Dermis blood vessel endothelial cell (primary cell): ENCODE data around the gene ADGRF5. TPM values are rescaled to one million over a fixed set of nuclear protein-coding genes. Genes with fewer than 3 reads are reported as not detected.
A peak's percentile ranks its signal among the peaks of the same experiment; 100 is the strongest.
"Not testable (repeated sequence)": the region's sequence is repeated elsewhere in the genome, so short reads cannot be mapped to it uniquely, and the experiment has no call there.

Experiments
- DNase-seq: peaks from one replicate; pipeline ENCODE4 v3.0.0; 2010
- total RNA-seq: library from RNA; depleted of rRNA; stranded (reverse); fragments of >200 nt; gene quantifications from 2 replicates; pipeline ENCODE4 v1.2.3, GENCODE V29; 2014

ADGRF5 gene
- total RNA-seq, 1 donor from 2014 or later: 211 TPM

DNA sequence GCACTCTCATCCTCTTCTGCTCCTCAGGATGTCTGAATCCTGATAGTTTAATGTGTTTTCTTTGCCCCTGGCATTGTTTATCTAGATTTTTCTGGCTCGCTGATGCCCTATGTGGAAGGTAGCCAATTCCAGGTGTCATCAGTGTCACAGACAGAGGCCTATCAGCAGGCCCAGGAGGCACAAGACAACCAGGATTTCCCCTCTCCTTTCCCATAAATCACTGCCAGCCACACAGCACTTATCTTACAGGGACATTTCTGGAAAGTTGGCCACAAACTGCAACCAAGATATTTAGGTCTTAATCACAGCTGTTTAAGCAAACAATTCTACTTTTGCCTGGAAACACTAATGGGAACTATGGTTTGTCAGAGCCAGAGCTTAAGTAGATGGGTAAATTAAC lies 28.1 kb downstream of the ADGRF5 start:
- peak; percentile 50 for DNase-seq

DNA sequence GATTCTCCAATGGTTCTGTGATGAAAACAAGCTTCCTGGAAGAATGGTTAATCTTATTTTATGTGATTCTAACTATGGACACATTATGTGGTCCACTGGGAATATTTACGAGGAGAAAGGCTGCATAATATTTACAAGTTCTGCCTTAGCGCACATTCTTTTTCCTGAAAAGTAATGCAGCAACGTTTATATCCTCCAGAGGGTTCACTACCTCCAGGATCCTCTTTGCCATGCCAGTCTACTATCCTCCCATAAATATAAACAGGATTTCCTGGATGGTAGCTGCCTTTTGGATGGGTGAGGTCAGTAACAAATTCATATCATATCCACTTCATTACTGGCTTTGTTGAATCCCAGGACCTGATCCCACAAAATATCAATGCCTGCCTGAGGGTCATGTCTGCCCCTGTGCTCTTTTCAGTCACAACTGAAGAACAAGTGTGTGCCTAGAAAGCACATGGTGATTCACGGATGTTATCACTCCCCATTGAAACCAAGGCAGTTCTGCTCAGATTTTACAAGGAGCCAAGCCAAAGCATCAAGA lies 30.4 kb downstream of the ADGRF5 start:
- DNase-seq: peak; percentile 52

DNA sequence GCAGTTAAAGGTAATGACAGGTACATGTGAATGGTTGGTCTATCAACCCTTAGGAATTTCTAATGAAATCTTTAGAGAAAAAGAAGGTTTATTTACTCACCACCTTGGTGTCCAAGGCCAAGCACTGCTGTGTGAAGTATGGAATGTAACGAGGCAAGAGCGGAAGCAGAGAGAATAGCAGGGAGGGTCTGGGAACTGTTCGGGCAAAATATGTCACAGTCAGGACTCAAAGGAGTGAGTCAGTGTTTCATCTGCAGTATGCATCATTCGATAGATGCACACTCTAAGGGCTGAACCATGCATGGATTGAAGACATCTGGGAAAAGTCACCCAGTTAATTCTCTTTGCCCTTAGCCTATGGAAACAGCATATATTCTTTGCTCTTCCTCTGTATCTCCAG lies 33.2 kb downstream of the ADGRF5 start:
- peak; percentile 49 for DNase-seq

DNA sequence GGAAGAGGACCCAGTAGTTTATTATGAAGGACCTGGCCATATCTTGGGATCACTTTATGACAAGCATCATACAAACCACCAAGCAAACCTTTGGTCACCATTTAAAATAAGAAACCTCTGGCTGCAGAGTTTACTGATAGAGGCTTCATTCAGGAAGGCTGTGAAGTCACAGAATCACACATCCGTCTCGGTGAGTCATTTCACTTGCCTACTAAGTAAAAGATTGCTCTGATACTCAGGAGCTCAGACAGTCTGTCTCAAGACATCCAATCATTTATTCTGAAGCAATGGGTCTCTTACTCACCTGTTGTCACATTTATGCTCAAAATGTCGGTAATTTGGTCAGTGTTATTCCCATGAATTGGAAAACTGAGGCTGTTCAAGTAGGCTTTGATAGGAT lies 33.7 kb downstream of the ADGRF5 start:
- DNase-seq: peak; percentile 83

DNA sequence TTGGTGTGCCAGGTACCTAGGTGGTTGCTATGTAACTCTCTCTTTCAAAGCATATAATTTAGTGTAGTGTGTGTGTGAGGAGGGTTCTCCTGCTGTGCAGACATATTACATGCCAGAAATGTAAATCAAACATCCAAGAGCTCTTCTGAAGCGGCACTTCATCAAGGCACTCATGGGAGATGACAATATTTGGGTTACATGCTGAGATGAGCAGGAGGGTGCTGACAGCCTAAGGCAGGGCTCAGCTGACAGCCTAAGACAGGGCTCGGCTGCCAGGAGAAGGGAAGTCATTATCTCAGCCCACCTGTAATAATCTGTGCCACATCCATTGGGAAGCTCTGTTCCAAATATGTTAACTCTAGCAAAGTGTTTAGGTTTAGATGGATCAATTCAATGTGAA lies 39.1 kb downstream of the ADGRF5 start:
- DNase-seq: no peak

GRCh38 chr6:46879003-46879402 lies 42.7 kb downstream of the ADGRF5 start:
- DNase-seq: no peak

DNA sequence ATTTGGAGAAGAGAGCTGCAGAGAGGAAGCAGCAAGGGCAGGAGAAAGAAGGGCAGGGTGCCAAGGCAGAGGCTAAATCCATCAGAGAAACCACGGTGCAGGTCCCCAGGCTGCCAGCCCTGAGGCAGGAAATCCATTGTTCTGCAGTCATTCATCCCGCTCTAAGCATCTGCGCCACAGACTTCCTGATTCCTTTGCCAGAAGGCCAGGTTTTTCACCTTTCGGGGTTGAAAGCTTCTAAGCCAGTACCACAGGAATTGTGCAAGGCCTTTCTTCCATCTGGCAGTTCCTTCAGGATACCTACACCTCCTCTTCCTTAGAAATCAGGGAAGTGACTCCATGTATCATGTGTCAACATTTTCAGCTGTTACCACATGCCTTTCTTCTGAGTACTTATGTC lies 45.6 kb downstream of the ADGRF5 start:
- peak; percentile 98 for DNase-seq

DNA sequence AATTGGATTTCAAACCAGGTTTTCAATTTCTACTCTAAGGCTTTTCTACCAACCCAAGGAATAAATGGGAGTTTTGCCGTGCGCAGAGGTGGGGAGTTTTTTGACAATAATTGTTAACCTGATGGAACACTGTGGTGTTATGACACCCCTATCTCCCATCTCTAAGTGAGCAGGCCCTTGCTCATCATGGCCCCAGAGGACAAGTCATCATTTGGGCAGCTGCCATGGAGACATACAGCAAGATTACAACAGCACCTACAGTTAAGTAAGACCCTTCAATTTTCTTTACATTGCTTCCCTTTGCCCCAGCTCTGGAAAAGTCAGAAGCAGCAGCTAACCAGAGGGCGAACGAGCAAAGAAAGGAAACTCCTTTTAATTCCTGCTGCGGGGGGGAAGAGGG lies 54.3 kb downstream of the ADGRF5 start:
- DNase-seq: no peak

GRCh38 chr6:46865221-46865620 lies 56.5 kb downstream of the ADGRF5 start:
- no peak for DNase-seq

GRCh38 chr6:46863791-46864190 lies 57.9 kb downstream of the ADGRF5 start:
- peak; percentile 11 for DNase-seq

GRCh38 chr6:46862381-46862780 lies 59.4 kb downstream of the ADGRF5 start:
- DNase-seq: no peak

- peak; percentile 56 for DNase-seq
Measured at GRCh38 chr6:46855966-46856365, 65.8 kb downstream of the ADGRF5 start.

GRCh38 chr6:46851576-46851975 lies 70.2 kb downstream of the ADGRF5 start:
- DNase-seq: not testable (repeated sequence)

- DNase-seq: peak; percentile 80
Measured at GRCh38 chr6:46850792-46851191, 70.9 kb downstream of the ADGRF5 start.

DNA sequence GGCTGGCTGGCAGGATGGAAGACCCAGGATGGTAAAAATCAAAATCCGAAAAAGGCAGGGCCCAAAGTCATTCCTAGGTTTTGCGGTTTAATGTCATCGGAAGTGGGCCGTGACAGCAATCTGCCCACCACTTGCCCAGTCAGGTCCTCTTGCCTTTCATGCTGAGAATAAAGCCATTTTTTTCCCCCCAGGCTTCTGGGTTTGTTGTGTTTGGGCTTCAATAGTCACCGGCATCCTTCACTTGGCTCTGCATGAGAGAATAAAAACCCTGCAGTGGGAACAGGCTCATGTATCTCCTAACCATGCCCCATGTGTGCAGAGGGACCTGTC lies 72.4 kb downstream of the ADGRF5 start:
- no peak for DNase-seq

- peak; percentile 94 for DNase-seq
Measured at GRCh38 chr6:46848684-46849360, 72.9 kb downstream of the ADGRF5 start.

GRCh38 chr6:46845126-46845525 lies 76.6 kb downstream of the ADGRF5 start:
- no peak for DNase-seq

DNA sequence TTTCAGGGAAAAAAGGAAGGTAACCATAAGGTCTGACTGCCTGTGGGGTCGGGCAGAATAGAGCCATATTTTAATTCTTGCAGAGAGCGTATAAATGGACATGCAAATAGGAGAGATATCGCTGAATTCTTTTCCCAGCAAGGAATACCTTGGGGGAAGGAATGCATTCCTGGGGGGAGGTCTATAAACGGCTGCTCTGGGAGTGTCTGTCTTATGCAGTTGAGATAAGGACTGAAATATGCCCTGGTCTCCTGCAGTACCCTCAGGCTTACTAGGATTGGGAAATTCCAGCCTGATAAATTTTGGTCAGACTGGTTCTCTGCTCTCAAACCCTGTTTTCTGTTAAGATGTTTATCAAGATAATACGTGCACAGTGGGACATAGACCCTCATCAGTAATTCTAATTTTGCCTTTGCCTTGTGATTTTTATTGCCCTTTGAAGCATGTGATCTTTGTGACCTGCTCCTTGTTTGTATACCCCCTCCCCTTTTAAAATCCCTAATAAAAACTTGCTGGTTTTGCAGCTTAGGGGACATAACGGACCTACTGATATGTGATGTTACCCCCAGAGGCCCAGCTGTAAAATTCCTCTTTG lies 79.4 kb downstream of the ADGRF5 start:
- DNase-seq: not testable (repeated sequence)

- no peak for DNase-seq
Measured at GRCh38 chr6:46838033-46838432, 83.7 kb downstream of the ADGRF5 start.

GRCh38 chr6:46834991-46835390 lies 86.7 kb downstream of the ADGRF5 start:
- not testable (repeated sequence) for DNase-seq

- DNase-seq: not testable (repeated sequence)
Measured at GRCh38 chr6:46834257-46834916, 87.4 kb downstream of the ADGRF5 start.

DNA sequence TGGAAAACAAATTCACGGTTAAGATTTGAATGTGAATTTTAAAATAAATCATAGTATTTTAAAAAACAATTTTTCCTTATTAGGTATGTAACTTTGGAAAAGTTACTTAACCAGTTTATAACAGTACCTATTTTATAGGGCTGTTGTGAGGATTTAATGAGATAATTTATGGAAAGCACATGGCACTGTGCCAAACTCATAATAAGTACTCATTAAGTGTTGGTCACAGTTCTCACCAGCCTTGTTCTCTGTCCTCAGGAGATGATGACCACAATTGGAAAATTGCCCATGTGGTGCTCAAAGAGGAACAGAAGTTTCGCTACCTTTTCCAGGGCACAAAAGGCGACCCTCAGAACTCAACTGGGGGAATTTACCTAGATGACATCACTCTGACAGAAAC lies 88.9 kb downstream of the ADGRF5 start:
- DNase-seq: no peak

DNA sequence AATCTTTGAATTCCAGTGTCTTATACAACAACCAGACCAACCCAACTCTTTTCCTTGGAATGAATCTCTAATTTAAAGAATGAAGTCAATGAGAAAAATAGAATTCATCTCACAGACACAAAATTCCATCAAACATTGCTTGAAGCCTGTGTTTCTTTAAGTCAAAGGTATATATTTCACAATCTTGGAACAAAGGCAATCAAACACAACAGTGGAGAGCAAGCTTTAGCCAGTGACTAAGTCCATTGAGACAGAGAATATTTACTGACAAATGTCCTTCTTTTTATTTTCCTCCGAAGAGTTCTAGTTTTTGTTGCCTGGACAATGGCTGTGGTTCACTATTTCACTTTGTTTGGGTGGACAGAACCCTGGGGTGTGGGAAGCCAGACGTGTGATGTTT lies 92.8 kb downstream of the ADGRF5 start:
- DNase-seq: no peak

DNA sequence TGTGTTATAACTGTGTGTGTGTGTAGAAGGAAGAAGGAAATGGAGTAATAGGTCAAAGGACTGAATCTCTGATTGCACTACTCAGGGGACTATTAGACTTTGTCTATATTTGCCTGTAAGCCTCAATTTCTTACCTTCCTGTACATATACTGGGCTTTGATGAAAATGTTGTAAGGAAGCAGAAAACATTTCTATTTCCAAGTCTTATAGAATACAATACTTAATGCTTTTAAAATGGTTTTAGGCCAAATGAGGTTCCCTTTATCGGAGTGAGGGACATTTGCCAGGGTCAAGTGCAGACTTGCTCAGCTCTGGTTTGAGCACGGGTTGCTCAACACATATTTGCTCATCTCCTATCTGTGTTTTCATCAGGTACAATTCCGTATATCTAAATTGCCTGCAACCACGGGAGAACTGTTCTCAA lies 100.3 kb downstream of the ADGRF5 start:
- no peak for DNase-seq
